Endothelial cell of umbilical vein (primary cell): Measurements from ENCODE around the gene IFT52. TPM values are rescaled to one million over a fixed set of nuclear protein-coding genes. Genes with fewer than 3 reads are reported as not detected.
"Not testable (repeated sequence)": the region's sequence is repeated elsewhere in the genome, so short reads cannot be mapped to it uniquely, and the experiment has no call there.

Experiments used
- BruUV-seq: library from RNA; stranded (reverse); fragments of 400-500 nt; replicated peaks from 2 replicates; lab custom pipeline; 2021; lab: Mats Ljungman, UMichigan
- CTCF ChIA-PET: fragments of 300-600, 350-600 bp; sonication (Branson Sonifier 250); formaldehyde crosslinking; loops from one replicate; lab custom pipeline; 2021; ENCODE audit warnings: antibody characterized with exemption, inconsistent platforms; lab: Charles Lee
- POLR2A ChIA-PET: fragments of 300-600, 350-600 bp; sonication (Branson Sonifier 250); formaldehyde crosslinking; loops from one replicate; lab custom pipeline; 2021; ENCODE audit warnings: antibody characterized with exemption, inconsistent platforms; lab: Charles Lee
- DNase-seq: peaks from one replicate; pipeline ENCODE4 v3.0.0-alpha.2; 2011; ENCODE audit warnings: low read depth, low spot score
- FAIRE-seq: peaks from 2 replicates; lab custom pipeline; 2011; peaks lifted over from hg19 to GRCh38; lab: Jason Lieb, UNC
- H2AFZ ChIP-seq: 2 replicates; pipeline ENCODE4 v1.6.0; 2012; ENCODE audit warnings: low read depth, low read length, control low read depth, inconsistent platforms
- H3K27ac ChIP-seq: 2 replicates; pipeline ENCODE4 v1.5.1; 2011; ENCODE audit warnings: low read depth, mild to moderate bottlenecking, control low read depth, low read length, moderate library complexity; ENCODE audit not compliant: insufficient read depth
- H3K27me3 ChIP-seq, 2 experiments: 2 replicates each; pipeline versions ENCODE4 v1.6.0 to v1.6.1; 2011; ENCODE audit warnings: low read length in 2 of 2, mixed read lengths in 1 of 2; ENCODE audit not compliant: control insufficient read depth in 2 of 2, insufficient read depth in 2 of 2
- H3K36me3 ChIP-seq, 2 experiments: 2 replicates in 1 of 2; 3 replicates in 1 of 2; pipeline ENCODE4 v1.5.1; 2011; ENCODE audit warnings: low read length in 2 of 2, mild to moderate bottlenecking in 1 of 2, moderate library complexity in 1 of 2; ENCODE audit not compliant: control insufficient read depth in 2 of 2, insufficient read depth in 2 of 2; ENCODE audit errors: extremely low read depth in 1 of 2
- H3K4me1 ChIP-seq: 3 replicates; pipeline ENCODE4 v1.5.1; 2011; ENCODE audit warnings: mild to moderate bottlenecking, low read length; ENCODE audit not compliant: control insufficient read depth, insufficient read depth; ENCODE audit errors: extremely low read depth
- H3K4me2 ChIP-seq: 2 replicates; pipeline ENCODE4 v1.6.1; 2011; ENCODE audit warnings: low read length, control low read depth, mixed read lengths; ENCODE audit not compliant: insufficient read depth
- H3K4me3 ChIP-seq, 3 experiments: fragments of 200-600 bp in 1 of 3; sonication (generic), shearing (Covaris generic) in 1 of 3; replicated peaks in 1 of 3; 2 replicates each; pipeline ENCODE4 v1.5.1; 2011 to 2016; ENCODE audit warnings: control low read depth in 3 of 3, low read length in 3 of 3, mild to moderate bottlenecking in 2 of 3, inconsistent platforms in 1 of 3, low read depth in 1 of 3, moderate library complexity in 1 of 3; ENCODE audit not compliant: insufficient read depth in 1 of 3
- H3K79me2 ChIP-seq: 2 replicates; pipeline ENCODE4 v1.6.0; 2012; ENCODE audit warnings: low read length, inconsistent platforms; ENCODE audit not compliant: control insufficient read depth, insufficient read depth
- H3K9ac ChIP-seq: replicated peaks from 2 replicates; pipeline ENCODE3; 2011; ENCODE audit warnings: low read length, control low read depth; ENCODE audit not compliant: insufficient read depth; ENCODE audit errors: extremely low read depth
- H3K9me1 ChIP-seq: replicated peaks from 3 replicates; pipeline ENCODE4 v1.6.0; 2011; ENCODE audit warnings: mild to moderate bottlenecking, low read length; ENCODE audit not compliant: control insufficient read depth, insufficient read depth; ENCODE audit errors: extremely low read depth
- H3K9me3 ChIP-seq: replicated peaks from 2 replicates; pipeline ENCODE4 v1.5.1; 2012; ENCODE audit warnings: low read length, inconsistent platforms; ENCODE audit not compliant: control insufficient read depth, insufficient read depth
- H4K20me1 ChIP-seq: replicated peaks from 2 replicates; pipeline ENCODE3; 2011; ENCODE audit warnings: mild to moderate bottlenecking, low read length; ENCODE audit not compliant: control insufficient read depth, insufficient read depth; ENCODE audit errors: extremely low read depth
- CTCF ChIP-seq, 2 donors: IDR thresholded peaks; 1 replicate in 1 of 2; 2 replicates in 1 of 2; pipeline ENCODE4 v1.5.1; 2011; ENCODE audit warnings: low read length in 2 of 2, mild to moderate bottlenecking in 2 of 2, moderate library complexity in 2 of 2, control low read depth in 1 of 2, inconsistent platforms in 1 of 2, low read depth in 1 of 2; ENCODE audit not compliant: insufficient read depth in 1 of 2; ENCODE audit errors: extremely low read depth in 1 of 2
- EZH2 ChIP-seq: IDR thresholded peaks from 2 replicates; pipeline ENCODE4 v1.6.1; 2012; ENCODE audit warnings: borderline replicate concordance, low read depth, mild to moderate bottlenecking, moderate library complexity, low read length, inconsistent platforms; ENCODE audit not compliant: severe bottlenecking
- FOS ChIP-seq: IDR thresholded peaks from 2 replicates; pipeline ENCODE4 v1.6.1; 2011; ENCODE audit warnings: mild to moderate bottlenecking, low read length, moderate library complexity, borderline replicate concordance; ENCODE audit not compliant: insufficient read depth
- GATA2 ChIP-seq: IDR thresholded peaks from 2 replicates; pipeline ENCODE4 v1.7.0; 2011; ENCODE audit warnings: low read depth, mild to moderate bottlenecking, moderate library complexity, mixed read lengths, low read length; ENCODE audit not compliant: insufficient read length, insufficient read depth
- JUN ChIP-seq: IDR thresholded peaks from 2 replicates; pipeline ENCODE4 v1.6.1; 2011; ENCODE audit warnings: borderline replicate concordance, low read depth; ENCODE audit not compliant: insufficient read length, insufficient read depth
- MAX ChIP-seq: IDR thresholded peaks from 2 replicates; pipeline ENCODE4 v1.6.1; 2011; ENCODE audit not compliant: insufficient read depth, insufficient read length
- MYC ChIP-seq: IDR thresholded peaks from one replicate; pipeline ENCODE4 v1.6.1; 2011; ENCODE audit warnings: mild to moderate bottlenecking, low read depth, low read length
- POLR2A ChIP-seq: IDR thresholded peaks from 2 replicates; pipeline ENCODE4 v1.6.1; 2012; ENCODE audit warnings: low read depth, mild to moderate bottlenecking, control low read depth, low read length
- POLR2AphosphoS5 ChIP-seq: IDR thresholded peaks from 2 replicates; pipeline ENCODE4 v1.6.1; 2012; ENCODE audit warnings: low read depth, mild to moderate bottlenecking, control low read depth, low read length, moderate library complexity; ENCODE audit not compliant: insufficient read depth
- dilution Hi-C: fragments of 300-500 bp; cut with MboI; formaldehyde crosslinking; loops from one replicate; pipeline ENCODE4 v1.15.0; 2019; ENCODE audit warnings: low sequenced_read_pairs; ENCODE audit not compliant: extremely low pct_ligation_motif_present
- intact Hi-C: fragments of 100-400 bp; cut with micrococcal nuclease; formaldehyde crosslinking; loops from one replicate; pipeline ENCODE4 v1.10.0; 2022
- polyA plus RNA-seq, 4 experiments: library from polyadenylated mRNA; depleted of rRNA in 3 of 4; stranded (reverse) in 3 of 4; unstranded in 1 of 4; fragments of >200 nt; gene quantifications; 2 replicates each; pipeline versions ENCODE4 v1.2.1 to v1.2.3, GENCODE V29; 2011 to 2012; ENCODE audit warnings: missing spikeins in 1 of 4
- total RNA-seq: library from RNA; stranded (reverse); gene quantifications from 2 replicates; pipeline ENCODE4 v1.2.3, GENCODE V29; 2021

IFT52 gene
- total and polyA plus RNA-seq, 2 donors (not counting 3 experiments of a cell fraction or from before 2014, with no cell fraction given) = 30.0 to 33.4 TPM

DNA sequence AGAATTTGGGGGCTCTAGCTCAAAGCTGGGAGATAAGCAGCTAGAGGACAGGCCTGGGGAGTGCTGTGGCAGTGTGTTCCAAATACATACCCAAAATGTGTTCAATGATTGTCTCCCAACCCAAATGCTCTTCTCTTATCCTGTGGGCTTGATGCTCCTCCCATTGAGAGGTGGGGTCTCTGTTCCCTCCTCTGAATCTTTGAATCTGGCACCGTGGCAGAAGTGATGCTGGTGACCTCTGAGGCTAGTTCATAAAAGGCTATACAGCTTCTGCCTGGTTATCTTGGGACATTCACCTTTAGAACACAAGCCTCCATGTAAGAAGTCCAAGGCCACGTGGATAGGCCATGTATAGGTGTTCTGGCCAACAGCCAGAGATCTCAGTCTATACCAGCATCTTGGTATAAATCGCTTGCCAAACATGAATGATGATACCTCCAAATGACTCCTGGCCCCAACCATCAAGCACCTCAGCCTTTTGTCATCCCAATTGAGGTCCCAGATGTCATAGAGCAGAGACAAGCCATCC is 60.3 kb downstream of the IFT52 start:
- intact Hi-C loops (no loop called here), dilution Hi-C loops (no loop called here)
- no peak for FAIRE-seq
- H3K9ac ChIP-seq = no peak overlapping the region
- no peaks in the 10 kb centered on the region for H3K4me1 ChIP-seq
- H3K4me2 ChIP-seq = no peak overlapping the region
- no peaks in the 10 kb centered on the region for H4K20me1 ChIP-seq
- H3K27ac ChIP-seq = no peak overlapping the region
- POLR2A ChIA-PET = no interaction called here
- no TSS peak for BruUV-seq
- no peak overlapping the region for H3K4me3 ChIP-seq
- CTCF ChIA-PET = interaction anchor here (0.6 to 1.0 kb wide), 2 partner anchors 11 to 249 kb away, joined by 3 read pairs; no protein-coding TSS in a partner anchor
- H3K79me2 ChIP-seq = no peaks in the 10 kb centered on the region
- DNase-seq = no peak
- peaks cover 0 to 4% of the 10 kb centered on the region in 2 experiments for H3K36me3 ChIP-seq
- H3K9me1 ChIP-seq = no peaks in the 10 kb centered on the region
- H2AFZ ChIP-seq = no peak overlapping the region
- no peak for TF ChIP-seq CTCF (IDR thresholded peaks at IDR 0.05; ENCODE audit: extremely low read depth in 1 of 2, insufficient read depth in 1 of 2, low read depth in 1 of 2, low read length in 2 of 2)
- TF ChIP-seq EZH2 = no peak
- no peak for TF ChIP-seq POLR2AphosphoS5
- no peak for TF ChIP-seq JUN
- TF ChIP-seq MAX = no peak
- no peak for TF ChIP-seq FOS
- TF ChIP-seq GATA2 = no peak
- no peak for TF ChIP-seq POLR2A
- TF ChIP-seq MYC = no peak
- H3K9me3 ChIP-seq = no peaks in the 10 kb centered on the region
- no peaks in the 10 kb centered on the region for H3K27me3 ChIP-seq

GRCh38 chr20:43651650-43652184 is 61.0 kb downstream of the IFT52 start:
- H3K27ac ChIP-seq, H3K9me1 ChIP-seq, intact Hi-C loops, H3K9me3 ChIP-seq, H2AFZ ChIP-seq, H3K4me3 ChIP-seq, H3K79me2 ChIP-seq, CTCF ChIA-PET, BruUV-seq, H4K20me1 ChIP-seq, FAIRE-seq, H3K36me3 ChIP-seq, POLR2A ChIA-PET, dilution Hi-C loops, H3K4me1 ChIP-seq, H3K4me2 ChIP-seq, H3K27me3 ChIP-seq, DNase-seq, H3K9ac ChIP-seq: not testable (repeated sequence)
